Memory B cell (primary cell): ENCODE results near the gene CMTM3.
"Not testable (repeated sequence)": the region's sequence is repeated elsewhere in the genome, so short reads cannot be mapped to it uniquely, and the experiment has no call there.

Source experiments
- ATAC-seq: fragments of 150-1000 bp; cut with Tn5 transposase; 2 replicates; pipeline ENCODE4 v1.10.0; 2021; ENCODE audit warnings: low read depth, mild to moderate bottlenecking, moderate library complexity
- DNase-seq, 2 donors: peaks; one replicate each; pipeline ENCODE4 v3.0.0; 2022; ENCODE audit warnings: low spot score in 2 of 2
- H3K27ac Mint-ChIP-seq: one replicate; pipeline ENCODE4 v1.8.0; 2022; ENCODE audit warnings: mild to moderate bottlenecking, moderate library complexity, mixed read lengths
- H3K27me3 Mint-ChIP-seq: one replicate; pipeline ENCODE4 v1.8.0; 2022; ENCODE audit warnings: mixed read lengths
- H3K36me3 Mint-ChIP-seq: one replicate; pipeline ENCODE4 v1.8.0; 2022; ENCODE audit warnings: mild to moderate bottlenecking, mixed read lengths
- H3K4me1 Mint-ChIP-seq: one replicate; pipeline ENCODE4 v1.8.0; 2022; ENCODE audit warnings: mixed read lengths
- H3K4me3 Mint-ChIP-seq: one replicate; pipeline ENCODE4 v1.8.0; 2022; ENCODE audit warnings: mild to moderate bottlenecking, moderate library complexity, mixed read lengths
- H3K9me3 Mint-ChIP-seq: one replicate; pipeline ENCODE4 v1.8.0; 2022; ENCODE audit warnings: mixed read lengths

The CMTM3 gene

DNA sequence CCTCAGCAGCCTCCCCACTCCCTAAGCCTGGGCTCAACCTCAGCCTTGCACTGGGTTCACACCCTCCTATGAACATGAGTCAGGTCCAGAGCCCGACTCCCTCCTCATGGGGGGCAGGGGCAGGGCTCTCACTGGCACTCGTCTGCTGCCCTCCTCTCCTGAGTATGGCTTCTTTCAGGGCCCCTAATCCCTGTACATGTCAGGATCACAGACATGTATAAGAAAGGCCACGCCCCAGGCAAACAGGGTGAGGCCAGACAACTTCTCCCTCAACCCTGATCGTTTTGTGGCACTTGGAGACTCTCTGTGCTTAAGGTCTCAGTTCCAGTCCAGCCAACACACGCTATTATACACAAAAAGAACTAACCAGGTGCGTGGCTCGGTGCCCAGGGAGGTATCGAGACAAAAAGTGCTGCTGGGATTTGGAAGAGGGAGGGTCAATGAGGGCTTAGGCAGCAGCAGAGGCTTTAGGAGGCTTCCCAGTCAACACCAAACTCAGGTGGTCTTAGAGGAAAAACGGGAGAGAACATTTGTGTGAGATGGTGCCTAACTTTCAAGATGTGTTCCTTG is 45.2 kb downstream of the CMTM3 start:
- H3K27ac Mint-ChIP-seq = no peak overlapping the region
- H3K4me1 Mint-ChIP-seq = peaks cover 6% of the 10 kb centered on the region
- no peaks in the 10 kb centered on the region for H3K36me3 Mint-ChIP-seq
- H3K27me3 Mint-ChIP-seq = peaks cover 9% of the 10 kb centered on the region
- no peak for DNase-seq
- H3K4me3 Mint-ChIP-seq = no peak overlapping the region
- ATAC-seq = no peak
- H3K9me3 Mint-ChIP-seq = no peaks in the 10 kb centered on the region

DNA sequence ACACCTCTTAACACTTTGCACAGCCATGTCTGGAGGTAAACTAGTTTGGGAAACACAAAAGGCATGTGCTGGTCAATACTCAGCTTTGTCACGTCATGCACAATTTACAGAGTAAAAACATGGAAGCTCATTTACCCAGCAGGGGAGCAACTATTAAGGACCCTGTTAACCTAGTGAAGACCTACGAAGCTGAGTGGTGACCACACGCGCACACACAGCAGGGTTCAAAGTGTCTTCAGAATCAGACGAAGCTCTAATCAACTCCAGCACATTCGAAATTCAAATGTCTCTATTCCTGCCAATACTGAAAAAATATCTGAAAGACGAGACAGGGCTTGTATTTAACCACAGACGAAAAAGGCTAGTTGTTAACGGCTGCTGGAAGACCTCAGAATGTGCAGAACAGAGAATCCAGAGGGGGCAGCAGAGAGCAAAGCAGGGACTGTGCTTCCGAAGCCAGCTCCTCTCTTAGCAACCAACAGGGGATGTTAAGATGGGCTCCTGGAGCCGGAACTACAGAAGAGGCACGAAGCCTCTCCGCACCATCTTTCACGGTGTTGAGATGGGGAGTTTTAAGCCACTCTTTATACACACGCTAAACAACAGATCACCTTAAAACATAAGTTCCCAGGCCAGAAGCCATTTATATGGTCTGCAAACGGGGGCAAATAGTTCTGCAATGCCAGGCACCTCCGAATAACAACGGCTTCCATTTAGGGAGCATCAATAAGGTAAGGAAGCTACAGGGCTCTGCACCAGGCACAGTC is 46.4 kb downstream of the CMTM3 start:
- H3K36me3 Mint-ChIP-seq = no peaks in the 10 kb centered on the region
- no peaks in the 10 kb centered on the region for H3K9me3 Mint-ChIP-seq
- H3K4me3 Mint-ChIP-seq = peak overlapping the region; percentile 37
- peak; percentile 98 for ATAC-seq
- DNase-seq = peak; percentile 71 to 73
- H3K27ac Mint-ChIP-seq = no peak overlapping the region
- H3K27me3 Mint-ChIP-seq = peaks cover 7% of the 10 kb centered on the region
- peaks cover 6% of the 10 kb centered on the region for H3K4me1 Mint-ChIP-seq

DNA sequence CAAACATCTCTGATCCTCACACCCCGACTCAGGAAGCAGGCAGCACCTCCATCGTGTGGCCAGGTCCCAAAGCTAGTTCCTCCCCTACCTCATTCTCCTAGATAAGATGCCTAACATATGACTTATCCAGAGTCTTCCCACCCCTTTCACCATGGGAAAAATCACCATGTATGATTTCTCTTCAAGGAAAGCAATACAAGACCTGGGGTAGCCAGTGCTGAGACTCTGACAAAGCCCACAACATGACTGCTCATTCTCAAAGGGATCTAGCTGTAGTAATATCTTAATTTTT is 46.9 kb downstream of the CMTM3 start:
- no peaks in the 10 kb centered on the region for H3K9me3 Mint-ChIP-seq
- peaks cover 6% of the 10 kb centered on the region for H3K4me1 Mint-ChIP-seq
- ATAC-seq (no peak), DNase-seq (no peak)
- H3K4me3 Mint-ChIP-seq = no peak overlapping the region
- H3K27ac Mint-ChIP-seq = no peak overlapping the region
- H3K27me3 Mint-ChIP-seq = peaks cover 7% of the 10 kb centered on the region
- no peaks in the 10 kb centered on the region for H3K36me3 Mint-ChIP-seq

DNA sequence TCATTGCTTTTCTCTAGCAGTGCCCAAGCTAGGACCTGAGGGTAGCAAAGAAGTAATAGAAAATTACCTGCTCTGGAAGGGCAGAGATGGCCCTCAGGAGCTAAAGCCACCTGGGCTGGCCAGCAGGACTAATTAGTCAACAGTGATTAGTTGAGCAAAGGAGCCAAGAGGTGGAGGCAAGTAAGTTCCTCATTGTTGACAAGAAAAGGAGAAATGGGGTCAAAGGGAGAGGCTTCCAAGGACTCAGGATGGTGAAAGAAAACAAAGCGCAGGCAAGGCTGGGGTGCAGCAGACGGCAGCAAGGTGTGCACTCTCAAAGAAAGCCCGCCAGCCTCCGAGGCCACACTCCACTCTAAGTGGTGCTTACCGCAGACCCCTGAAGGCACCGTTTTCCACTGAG is 47.5 kb downstream of the CMTM3 start:
- Mint-ChIP-seq H3K4me3 (no peak overlapping the region), H3K27ac (no peak overlapping the region), H3K9me3 (no peaks in the 10 kb centered on the region), H3K27me3 (peaks cover 10% of the 10 kb centered on the region), H3K36me3 (no peaks in the 10 kb centered on the region), H3K4me1 (peaks cover 6% of the 10 kb centered on the region)
- no peak for ATAC-seq
- DNase-seq = no peak

DNA sequence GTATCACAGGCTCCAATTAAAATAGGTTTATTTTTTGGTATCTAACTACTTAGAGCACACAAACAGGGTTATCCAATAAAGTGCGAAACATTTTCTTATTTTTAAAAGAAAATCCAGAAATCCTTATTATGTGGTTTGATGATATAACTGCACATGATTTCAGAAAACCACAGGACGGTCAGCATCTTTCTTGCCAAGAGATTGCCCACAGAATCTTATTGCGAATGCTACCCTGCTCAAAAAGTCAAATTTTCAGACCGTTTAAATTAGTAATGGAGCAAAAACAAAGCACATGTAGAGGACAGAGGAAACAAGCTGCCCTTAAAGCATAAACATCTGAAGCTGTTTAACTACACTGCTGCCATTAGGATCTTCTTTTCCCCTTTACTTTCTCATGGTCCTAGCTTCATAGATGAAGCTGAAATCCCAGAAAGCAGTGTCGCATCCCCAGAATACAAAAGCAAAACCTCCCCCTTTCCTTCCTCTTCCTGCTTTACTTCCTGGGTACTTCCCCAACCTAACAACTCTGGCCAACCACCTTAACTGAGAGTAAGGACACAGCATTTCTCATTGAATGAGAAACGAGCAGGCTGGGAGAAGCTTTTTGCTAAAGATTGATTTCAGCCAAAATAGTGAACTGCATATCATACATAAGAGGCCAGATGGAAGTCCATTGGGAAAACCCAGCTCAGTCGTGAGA is 48.3 kb downstream of the CMTM3 start:
- Mint-ChIP-seq H3K9me3 (no peaks in the 10 kb centered on the region), H3K36me3 (no peaks in the 10 kb centered on the region), H3K27me3 (peaks cover 10% of the 10 kb centered on the region), H3K27ac (no peak overlapping the region), H3K4me1 (peaks cover 6% of the 10 kb centered on the region), H3K4me3 (no peak overlapping the region)
- no peak for DNase-seq
- no peak for ATAC-seq

DNA sequence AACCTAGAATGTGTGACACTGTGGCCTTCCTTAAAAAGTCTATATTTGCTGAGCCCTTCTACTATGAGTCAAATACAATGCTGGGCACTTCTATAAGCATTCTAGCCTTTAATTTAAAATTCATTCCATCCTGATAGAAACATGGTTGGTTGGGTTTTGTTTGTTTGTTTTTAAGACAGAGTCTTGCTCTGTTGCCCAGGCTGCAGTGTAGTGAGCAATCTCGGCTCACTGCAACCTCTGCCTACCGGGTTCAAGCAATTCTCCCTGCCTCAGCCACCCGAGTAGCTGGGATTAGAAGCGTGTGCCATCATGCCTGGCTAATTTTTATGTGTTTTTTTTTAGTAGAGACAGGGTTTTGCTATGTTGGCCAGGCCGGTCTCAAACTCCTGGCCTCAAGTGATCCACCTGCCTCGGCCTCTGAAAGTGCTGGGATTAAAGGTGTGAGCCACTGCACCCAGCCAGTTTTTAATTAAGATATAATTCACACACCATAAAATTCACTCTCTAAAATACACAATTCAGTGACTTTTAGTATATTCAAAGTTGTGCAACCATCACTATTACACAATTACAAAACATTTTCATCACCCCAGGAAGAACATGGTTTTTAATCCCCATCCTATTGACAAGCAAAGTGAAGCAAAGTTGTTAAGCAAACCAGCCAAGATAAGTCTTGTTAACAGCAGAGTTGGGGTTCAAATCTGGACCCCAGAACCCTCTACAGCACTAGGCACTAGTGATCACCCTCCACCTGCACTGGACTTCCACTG is 49.3 kb downstream of the CMTM3 start:
- H3K9me3 Mint-ChIP-seq = no peaks in the 10 kb centered on the region
- peaks cover 16% of the 10 kb centered on the region for H3K27me3 Mint-ChIP-seq

DNA sequence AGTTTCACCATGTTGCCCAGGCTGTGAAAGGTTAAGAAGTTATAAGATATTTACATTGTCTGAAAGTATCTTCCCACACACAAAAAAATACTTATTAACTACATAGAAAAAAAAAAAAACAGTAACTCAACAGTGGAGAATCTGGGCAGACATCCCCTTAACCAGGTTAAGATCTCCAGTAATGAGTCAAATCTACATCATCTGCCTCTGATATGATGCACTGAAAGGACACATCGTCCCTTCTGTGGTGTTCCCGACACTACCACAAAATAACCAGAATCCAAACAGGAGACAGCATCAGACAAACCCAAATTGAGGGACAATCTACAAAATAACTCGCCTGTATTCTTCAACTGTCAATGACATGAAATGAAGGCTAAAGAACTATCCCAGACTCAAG is 52.0 kb downstream of the CMTM3 start:
- peaks cover 5% of the 10 kb centered on the region for H3K4me1 Mint-ChIP-seq

More for the DNA sequence above, 49.3 kb downstream of the CMTM3 start:
- peaks cover 6% of the 10 kb centered on the region for H3K4me1 Mint-ChIP-seq
- H3K36me3 Mint-ChIP-seq = no peaks in the 10 kb centered on the region
- no peak overlapping the region for H3K4me3 Mint-ChIP-seq
- no peak overlapping the region for H3K27ac Mint-ChIP-seq
- DNase-seq (no peak), ATAC-seq (no peak)

DNA sequence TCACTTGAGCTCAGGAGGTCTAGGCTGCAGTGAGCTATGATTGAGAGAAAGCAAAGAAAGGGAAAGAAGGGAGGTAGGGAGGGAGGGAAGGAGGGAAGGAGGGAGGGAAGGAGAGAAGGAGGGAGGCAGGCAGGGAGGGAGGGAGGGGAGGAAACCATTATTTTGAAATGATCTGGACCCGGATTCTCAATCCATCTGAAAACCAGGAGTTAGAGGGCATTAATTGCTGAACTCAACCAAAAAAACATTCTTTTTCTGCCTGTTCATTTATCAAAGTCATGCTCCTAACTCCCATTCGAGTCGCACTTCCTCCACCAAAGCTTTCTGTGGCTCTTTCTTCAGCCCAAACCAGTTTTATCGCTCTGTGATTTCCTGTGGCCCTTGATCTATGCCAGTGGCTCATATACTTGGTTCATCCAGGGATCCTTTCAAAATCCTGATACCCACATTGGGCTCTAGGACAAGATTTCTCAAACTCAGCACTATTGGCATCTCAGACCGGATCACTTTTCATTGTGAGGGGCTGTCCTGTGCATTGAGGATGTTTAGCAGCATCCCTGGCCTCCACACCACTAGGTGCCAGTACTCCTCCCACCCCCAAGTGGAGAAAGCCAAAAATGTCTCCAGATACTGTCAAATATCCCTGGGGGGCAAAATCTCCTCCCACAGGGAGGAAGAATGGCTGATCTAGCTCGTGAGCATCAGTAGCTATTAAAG is 53.8 kb downstream of the CMTM3 start:
- no peak overlapping the region for H3K27ac Mint-ChIP-seq
- H3K4me3 Mint-ChIP-seq = no peak overlapping the region
- peaks cover 2% of the 10 kb centered on the region for H3K4me1 Mint-ChIP-seq
- no peak for ATAC-seq
- H3K9me3 Mint-ChIP-seq = no peaks in the 10 kb centered on the region
- peaks cover 24% of the 10 kb centered on the region for H3K27me3 Mint-ChIP-seq
- no peak for DNase-seq
- no peaks in the 10 kb centered on the region for H3K36me3 Mint-ChIP-seq

More for the DNA sequence above, 52.0 kb downstream of the CMTM3 start:
- Mint-ChIP-seq H3K9me3 (no peaks in the 10 kb centered on the region), H3K27me3 (peaks cover 25% of the 10 kb centered on the region), H3K36me3 (no peaks in the 10 kb centered on the region), H3K27ac (no peak overlapping the region), H3K4me3 (no peak overlapping the region)
- ATAC-seq = no peak
- DNase-seq = no peak

DNA sequence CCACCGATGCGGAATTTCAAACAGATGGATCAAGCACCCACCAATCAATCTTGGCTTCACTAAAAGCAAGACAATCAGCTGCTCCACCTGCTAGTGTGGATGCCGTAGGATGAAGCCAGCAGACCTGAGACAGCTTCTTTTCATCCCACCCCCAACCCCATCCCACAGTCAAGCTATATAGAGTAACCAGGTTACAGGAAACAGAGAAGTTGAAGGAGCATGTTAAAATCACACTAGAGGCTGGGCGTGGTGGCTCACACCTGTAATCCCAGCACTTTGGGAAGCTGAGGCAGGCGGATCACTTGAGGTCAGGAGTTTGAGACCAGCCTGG is 54.3 kb downstream of the CMTM3 start:
- H3K4me1 Mint-ChIP-seq = peaks cover 2% of the 10 kb centered on the region
- no peak for ATAC-seq
- H3K27me3 Mint-ChIP-seq = peaks cover 24% of the 10 kb centered on the region
- no peaks in the 10 kb centered on the region for H3K36me3 Mint-ChIP-seq
- H3K9me3 Mint-ChIP-seq = no peaks in the 10 kb centered on the region
- no peak overlapping the region for H3K27ac Mint-ChIP-seq
- H3K4me3 Mint-ChIP-seq = no peak overlapping the region
- DNase-seq = no peak

DNA sequence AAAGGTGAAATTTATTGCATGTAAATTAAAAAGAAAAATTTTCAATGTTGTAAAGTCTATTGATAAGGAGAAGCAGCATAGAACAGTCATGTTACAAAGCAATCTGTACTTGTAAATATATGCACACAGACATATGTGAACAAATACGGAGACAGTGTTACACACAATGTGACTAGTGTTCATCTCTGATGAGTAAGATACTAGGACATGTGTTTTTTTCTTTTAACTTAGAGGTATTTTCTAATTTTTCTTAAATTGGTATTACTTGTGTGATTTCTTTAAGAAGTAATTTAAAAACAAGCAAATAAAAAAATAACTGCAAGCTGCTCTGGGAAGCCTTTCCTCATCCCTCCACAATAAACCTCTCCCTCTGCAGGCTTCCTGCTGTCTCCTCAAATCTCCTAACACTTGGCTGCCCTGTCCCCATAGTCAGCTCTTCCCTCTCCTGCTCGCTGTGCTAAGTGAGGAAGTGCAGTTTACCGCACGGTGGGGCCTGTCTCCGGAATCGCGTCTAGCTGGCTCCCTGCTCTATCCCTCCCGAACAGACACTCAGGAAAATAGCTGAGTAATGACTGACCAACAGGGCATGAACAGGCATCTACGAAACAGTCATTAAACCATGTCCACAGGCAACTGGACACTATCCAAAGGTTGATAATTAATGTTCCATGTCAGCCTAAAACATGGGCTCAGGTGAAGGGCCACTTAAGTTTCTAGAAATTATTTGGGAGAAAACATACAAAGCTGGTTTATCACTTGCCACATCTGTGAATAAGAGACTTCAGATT is 56.1 kb downstream of the CMTM3 start:
- H3K36me3 Mint-ChIP-seq = no peaks in the 10 kb centered on the region
- peaks cover 2% of the 10 kb centered on the region for H3K4me1 Mint-ChIP-seq
- peaks cover 20% of the 10 kb centered on the region for H3K27me3 Mint-ChIP-seq
- no peak for DNase-seq
- ATAC-seq = no peak
- no peak overlapping the region for H3K27ac Mint-ChIP-seq
- no peak overlapping the region for H3K4me3 Mint-ChIP-seq
- no peaks in the 10 kb centered on the region for H3K9me3 Mint-ChIP-seq

DNA sequence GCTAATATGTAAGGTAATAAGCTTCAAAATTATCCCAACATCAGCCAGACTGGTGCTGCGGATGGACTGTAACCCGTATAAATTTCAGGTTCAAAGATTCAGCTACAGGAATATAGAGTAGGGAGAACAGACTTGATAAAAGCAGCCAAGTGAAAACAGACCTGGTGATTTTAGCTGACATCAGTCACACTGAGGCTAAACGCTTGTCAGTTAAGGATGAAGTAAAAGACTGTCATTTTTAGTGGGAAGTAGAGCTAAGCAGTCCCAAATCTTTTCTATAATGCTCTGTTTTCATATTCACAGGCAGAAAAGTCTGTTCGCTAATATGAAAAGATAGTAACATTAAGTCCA is 56.7 kb downstream of the CMTM3 start:
- Mint-ChIP-seq H3K36me3 (no peaks in the 10 kb centered on the region), H3K27me3 (peaks cover 20% of the 10 kb centered on the region), H3K27ac (no peak overlapping the region), H3K9me3 (no peaks in the 10 kb centered on the region), H3K4me1 (peaks cover 2% of the 10 kb centered on the region), H3K4me3 (no peak overlapping the region)
- no peak for ATAC-seq
- no peak for DNase-seq

DNA sequence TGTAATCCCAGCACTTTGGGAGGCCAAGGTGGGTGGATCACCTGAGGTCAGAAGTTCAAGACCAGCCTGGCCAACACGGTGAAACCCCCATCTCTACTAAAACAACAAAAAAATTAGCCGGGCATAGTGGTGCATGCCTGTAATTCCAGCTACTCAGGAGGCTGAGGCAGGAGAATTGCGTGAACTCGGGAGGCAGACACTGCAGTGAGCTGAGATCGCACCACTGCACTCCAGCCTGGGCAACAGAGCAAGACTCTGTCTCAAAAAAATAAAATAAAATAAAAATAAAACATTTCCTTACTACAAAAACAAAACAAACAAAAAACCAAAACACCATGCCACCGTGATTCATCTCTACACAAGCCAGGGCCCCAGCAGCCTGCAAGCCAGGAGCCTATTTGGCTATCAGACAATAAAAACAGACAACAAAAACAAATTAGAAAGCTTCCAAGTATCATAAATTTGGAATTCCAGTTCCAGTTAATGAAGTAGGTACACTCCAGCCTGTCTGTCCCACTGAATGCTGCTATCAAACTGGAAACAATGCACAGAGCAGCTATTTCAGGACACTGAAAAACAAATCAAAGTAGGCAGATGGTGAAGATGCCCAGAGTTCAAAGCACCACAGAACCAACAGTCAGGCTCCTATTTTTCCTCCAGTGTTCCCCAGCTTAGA is 57.3 kb downstream of the CMTM3 start:
- not testable (repeated sequence) for DNase-seq, H3K27ac Mint-ChIP-seq, H3K36me3 Mint-ChIP-seq, H3K4me1 Mint-ChIP-seq, H3K4me3 Mint-ChIP-seq, ATAC-seq, H3K9me3 Mint-ChIP-seq
- peaks cover 18% of the 10 kb centered on the region for H3K27me3 Mint-ChIP-seq
